Epithelial cell of esophagus (primary cell): ENCODE measurements around the gene METTL18.

Source experiments
- DNase-seq: peaks from one replicate; pipeline ENCODE4 v3.0.0; 2010; ENCODE audit warnings: low read depth
- H3K4me3 ChIP-seq: 2 replicates; pipeline ENCODE4 v1.5.1; 2011; ENCODE audit warnings: mild to moderate bottlenecking, low read length, control low read depth
- TF ChIP-seq, protein P1 (sequence below): IDR thresholded peaks from 2 replicates; pipeline ENCODE4 v1.5.1; 2011; ENCODE audit warnings: low read depth, mild to moderate bottlenecking, low read length, control low read depth, inconsistent platforms; ENCODE audit not compliant: insufficient read depth; ENCODE audit errors: missing control alignments

Gene METTL18

DNA sequence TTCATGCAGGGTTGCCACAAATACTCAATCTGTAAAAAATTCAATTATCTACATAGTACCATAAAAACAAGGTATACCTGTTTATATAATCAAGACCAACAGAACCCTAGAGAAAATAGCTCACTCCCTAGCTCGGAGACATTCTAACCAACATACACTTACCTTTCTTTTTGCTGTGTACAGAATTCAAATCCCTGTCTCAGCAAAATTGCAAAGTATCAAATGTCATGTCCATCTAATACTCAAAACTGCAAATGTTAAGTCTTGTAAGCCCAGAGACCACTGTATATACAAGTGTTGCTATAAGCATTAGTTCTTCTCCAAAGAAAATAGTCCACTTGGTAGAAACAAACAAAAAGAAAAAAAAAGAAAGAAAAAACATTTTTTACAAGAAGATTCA, 44.7 kb downstream of the METTL18 start:
- no peak overlapping the region for H3K4me3 ChIP-seq
- DNase-seq: no peak
- TF ChIP-seq, protein P1, sequence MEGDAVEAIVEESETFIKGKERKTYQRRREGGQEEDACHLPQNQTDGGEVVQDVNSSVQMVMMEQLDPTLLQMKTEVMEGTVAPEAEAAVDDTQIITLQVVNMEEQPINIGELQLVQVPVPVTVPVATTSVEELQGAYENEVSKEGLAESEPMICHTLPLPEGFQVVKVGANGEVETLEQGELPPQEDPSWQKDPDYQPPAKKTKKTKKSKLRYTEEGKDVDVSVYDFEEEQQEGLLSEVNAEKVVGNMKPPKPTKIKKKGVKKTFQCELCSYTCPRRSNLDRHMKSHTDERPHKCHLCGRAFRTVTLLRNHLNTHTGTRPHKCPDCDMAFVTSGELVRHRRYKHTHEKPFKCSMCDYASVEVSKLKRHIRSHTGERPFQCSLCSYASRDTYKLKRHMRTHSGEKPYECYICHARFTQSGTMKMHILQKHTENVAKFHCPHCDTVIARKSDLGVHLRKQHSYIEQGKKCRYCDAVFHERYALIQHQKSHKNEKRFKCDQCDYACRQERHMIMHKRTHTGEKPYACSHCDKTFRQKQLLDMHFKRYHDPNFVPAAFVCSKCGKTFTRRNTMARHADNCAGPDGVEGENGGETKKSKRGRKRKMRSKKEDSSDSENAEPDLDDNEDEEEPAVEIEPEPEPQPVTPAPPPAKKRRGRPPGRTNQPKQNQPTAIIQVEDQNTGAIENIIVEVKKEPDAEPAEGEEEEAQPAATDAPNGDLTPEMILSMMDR: no peak

- H3K4me3 ChIP-seq: no peak overlapping the region
- no peak for DNase-seq
- TF ChIP-seq, protein P1: no peak
Measured at GRCh38 chr1:169746550-169746949, 48.2 kb downstream of the METTL18 start.

DNA sequence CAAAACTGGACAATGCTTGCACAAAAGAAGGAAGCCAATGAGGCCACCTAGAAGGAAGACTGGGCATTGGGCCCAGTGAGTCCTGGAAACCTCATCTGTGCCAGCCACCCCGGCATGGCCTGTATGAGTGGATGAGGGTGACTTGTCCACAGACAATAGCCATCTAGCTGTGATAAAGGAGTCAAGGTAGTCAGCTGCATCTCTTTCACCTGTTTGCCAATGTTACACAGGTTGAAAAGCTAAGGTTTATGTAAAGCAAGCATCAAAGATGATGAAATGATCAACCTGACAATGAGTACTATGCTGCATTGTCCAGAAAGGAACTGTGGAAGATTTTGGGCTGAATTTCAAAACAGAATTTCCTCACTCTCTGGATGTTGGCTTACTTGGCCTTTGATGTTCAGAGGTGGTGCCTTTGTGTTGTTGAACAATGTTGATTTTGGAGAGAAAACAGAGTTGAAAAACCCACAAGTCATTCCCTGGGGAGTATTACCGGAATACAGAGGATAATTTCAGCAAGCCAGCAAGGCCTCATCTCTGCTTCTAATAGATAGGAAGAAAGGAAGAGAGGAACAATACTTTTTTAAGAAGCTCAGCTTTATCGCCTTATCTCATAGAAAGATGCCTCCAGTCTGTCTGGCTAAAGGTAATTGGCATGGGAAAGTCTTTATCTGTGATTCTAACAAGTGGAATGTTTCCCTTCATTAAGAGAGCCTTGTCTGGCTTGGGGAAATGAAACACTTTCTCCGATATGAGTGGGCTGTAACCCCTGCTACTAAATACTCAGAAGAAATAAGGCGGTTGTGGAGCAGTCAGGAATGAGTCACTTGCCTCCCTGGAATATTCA, 49.5 kb downstream of the METTL18 start:
- TF ChIP-seq, protein P1: no peak
- no peak overlapping the region for H3K4me3 ChIP-seq
- no peak for DNase-seq
